IPS-NIHi7 (cell line): ENCODE results near the gene MTHFD1L.

Experiments
- DNase-seq: peaks from one replicate; pipeline ENCODE4 v3.0.0; 2012; ENCODE audit warnings: mixed read lengths; ENCODE audit errors: extremely low spot score

MTHFD1L gene

DNA sequence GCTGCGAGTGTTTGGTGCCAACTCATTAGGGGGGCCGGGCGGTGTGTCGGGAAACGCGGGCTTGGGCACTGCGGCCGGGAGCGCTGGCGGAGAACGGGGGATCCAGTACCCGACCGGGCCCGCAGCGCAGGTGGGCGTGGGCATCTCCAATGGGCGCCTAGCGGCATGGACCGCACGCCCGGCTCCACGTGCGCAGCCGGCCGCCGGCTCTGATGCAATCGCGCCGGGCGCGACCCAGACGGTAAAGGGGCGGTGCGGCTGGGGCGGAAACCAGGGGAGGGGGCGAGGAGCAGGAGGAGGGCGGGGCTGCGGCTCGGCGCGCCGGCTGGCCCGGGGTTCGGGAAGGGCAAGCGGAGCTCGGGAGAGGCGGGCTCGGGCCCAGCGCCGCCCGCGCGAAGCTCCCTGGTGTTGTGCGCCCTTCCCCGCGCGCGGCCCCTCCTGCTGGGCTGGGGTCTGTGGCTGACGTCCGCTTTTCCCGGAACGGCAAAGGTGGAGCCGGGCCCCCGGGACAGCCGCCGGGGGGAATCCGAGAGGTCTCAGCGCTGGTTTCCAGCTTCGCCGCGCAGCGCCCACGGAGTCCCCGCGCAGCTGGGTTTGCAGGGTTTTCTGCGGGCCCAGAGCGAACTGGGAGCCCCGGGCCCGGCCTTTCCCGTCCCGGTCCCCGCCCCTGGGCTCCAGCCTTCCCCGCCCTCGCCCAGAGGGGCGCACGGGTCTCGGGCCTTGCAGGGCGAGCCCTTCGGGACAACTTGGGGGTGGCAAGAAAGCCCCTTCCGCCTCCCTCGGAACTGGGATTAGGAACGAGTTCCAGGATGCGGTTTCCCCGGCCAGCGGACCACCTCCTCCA is 867 bp downstream of the MTHFD1L start:
- DNase-seq, result peak; percentile 96

DNA sequence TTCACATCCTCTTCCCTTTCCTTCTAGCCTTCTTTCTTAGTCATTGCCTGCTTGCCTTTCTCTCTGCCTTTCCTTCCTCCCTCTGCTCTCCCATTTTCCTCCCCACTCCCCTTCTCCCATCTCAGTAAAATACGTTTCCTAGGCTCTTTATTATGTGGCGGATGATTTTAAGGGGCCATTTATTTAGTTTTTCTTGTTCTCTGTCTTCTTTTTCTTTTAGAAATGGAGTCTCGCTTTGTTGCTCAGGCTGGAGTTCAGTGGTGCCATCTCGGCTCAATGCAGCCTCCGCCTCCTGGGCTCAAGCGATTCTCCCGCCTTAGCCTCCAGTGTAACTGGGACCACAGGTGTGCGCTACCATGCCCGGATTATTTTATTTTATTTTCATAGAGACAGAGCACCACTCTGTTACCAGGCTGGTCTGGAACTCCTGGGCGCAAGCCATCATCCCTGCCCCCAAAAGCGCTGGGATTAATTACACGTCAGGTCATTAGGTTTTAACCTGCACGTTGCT is 1.5 kb downstream of the MTHFD1L start:
- no peak for DNase-seq

DNA sequence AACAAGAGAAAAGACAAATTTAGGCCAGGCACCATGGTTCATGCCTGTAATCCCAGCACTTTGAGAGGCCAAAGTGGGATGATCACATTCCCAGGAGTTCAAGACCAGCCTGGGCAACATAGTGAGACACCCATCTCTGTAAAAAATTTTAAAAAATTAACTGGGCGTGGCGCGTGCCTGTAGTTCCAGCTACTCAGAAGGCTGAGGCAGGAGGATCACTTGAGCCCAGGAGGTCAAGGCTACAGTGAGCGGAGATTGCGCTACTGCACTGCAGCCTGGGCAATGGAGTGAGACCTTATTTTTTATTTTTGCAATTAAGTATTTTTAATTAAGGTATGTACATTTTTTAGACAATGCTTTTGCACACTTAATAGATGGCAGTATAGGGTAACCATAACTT is 3.3 kb downstream of the MTHFD1L start:
- no peak for DNase-seq

DNA sequence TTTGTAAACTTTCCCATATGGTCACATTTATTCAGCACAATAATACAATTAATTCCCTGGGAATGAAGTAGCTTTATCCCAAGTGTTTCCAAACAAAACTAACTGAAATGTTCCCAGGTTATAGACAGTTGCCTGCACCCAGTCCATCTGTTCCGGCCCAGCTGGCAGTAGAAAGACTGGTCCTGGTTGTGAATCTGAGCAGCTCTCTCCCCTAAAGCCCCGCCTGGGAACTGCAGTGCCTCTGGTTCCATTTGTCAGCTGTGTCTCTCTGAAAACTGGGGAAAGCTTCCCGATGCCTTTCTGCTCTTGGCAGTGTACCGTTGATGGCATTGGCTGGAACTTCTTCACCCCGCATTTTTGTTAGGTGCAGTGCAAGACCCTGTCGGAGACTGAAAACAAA is 8.7 kb downstream of the MTHFD1L start:
- DNase-seq, result no peak

DNA sequence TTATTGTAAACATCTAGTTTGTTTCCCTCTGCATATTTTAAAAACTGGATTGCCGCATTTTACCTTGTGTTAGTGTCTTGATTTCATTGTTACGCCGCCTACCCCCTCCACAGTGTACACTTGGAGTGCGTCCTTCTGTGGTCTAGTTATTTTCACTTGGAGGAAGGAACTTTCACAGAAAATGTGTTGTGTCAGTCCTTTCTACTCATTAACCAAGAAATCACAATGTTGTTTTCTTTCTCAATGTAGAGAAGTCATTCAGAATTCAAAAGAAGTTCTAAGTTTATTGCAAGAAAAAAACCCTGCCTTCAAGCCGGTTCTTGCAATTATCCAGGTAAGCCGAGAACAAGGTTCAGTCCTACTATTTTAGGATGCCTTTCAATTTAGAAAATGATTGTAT is 10.3 kb downstream of the MTHFD1L start:
- no peak for DNase-seq

DNA sequence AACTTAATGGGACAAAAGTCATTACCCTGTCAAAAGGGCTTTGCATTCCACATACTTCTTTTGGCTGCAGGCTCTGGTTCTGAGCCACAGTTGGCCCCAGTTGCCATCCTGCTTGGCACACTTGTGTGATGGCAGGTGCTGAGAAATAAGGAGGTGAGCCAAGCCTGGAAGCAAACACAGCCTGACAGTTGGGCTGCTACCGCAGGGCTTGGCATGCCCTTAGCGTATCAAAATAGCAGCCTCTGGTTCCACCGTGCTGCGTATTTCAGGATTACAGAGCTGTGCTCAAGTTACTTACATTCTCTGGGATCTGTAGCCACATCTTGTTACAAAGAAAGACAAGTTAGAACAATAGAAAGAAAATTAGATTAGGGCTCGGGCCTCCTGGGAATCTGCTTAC is 11.1 kb downstream of the MTHFD1L start:
- DNase-seq, result no peak

DNA sequence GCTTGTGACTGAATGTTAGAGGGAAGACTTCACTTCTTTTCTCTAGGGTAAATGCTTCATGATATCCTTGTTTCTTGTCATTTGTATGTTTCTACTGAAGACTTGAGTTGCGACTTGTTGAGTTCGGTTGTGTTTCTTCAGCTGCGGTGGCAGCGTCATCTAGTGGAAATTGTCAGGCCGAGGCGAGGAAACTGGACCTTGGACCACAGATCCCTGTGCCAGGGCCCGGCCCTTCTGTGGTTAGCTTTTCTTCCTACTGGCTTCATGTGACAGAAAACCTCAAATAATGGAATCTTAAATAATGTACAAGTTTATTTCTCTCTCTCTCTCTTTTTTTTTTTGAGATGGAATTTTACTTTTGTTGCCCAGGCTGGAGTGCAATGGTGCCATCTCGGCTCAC is 12.4 kb downstream of the MTHFD1L start:
- no peak for DNase-seq

DNA sequence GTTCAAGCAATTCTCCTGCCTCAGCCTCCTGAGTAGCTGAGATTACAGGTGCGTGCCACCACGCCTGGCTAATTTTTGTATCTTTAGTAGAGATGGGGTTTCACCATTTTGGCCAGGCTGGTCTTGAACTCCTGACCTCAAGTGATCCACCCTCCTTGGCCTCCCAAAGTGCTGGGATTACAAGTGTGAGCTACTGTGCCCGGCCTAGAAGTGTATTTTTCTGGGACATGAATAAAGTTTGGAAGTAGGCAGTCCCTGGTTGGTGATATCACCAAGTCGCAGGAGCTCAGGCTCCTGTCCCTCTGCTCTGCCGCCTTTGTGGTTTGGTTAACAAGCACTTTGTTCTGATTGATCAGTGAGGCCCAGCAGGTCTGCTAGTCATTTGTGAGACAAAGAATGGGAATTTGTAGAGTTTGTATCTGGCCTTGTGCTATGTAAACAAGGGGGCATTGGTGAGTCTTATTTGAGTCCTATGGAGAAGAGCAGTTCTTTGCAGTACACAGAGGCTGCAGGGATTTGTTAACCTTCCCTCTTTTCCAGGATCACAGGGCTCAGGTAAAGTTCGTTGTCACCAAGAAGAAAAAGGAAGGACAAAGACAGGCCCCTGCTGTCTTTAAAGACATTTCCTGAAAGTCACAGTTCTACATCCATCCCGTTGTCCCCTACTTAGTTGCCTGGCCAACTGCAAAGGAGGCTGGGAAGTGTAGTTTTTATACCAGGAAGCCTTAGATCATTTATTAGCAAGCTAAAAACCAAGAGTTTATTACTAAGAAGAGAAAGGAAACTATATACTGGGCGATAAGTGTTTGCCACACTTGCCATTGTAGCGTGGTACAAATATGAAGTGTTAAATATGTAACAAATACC is 13.1 kb downstream of the MTHFD1L start:
- DNase-seq, result peak; percentile 40

DNA sequence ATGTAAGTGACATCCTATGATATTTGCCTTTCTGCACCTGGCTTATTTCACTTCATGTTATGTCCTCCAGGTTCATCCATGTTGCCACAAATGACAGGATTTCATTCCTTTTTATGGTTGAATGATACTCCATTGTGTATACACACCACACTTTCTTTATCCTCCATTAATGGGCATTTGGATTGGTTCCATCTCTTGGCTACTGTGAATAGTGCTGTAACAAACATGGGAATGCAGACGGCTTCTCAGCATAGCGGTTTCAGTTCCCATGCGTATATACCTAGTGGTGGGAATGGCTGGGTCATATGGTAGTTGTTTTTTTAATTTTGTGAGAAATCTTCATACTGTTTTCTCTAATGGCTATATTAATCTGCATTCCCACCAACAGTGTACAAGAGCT is 14.8 kb downstream of the MTHFD1L start:
- no peak for DNase-seq

DNA sequence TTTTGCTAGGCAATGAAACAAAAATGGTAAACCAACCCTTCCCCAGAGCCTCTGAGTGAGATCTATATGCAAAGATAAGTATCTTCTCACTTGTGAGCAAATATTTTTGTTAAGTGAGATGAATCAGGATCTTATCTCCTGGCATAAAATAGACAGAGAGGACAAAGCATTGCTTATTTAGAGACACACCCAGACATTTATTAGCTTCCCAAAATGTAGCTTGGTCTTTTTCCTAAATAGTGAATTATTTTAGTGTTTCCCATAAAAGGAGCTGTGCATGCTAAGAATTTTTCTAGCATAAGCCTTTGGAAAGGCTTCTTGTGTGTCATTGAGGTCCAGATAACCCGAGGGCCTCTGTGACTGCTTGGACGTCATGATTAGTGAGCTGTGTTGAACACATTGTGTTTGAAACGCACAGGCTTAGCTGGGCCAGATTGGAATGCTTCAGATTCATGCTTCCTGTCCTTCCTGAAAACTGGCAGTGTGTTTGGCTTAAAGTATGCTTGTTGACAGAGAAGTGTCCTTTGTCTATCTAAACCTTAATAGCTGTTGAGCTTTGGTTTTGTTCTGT is 16.5 kb downstream of the MTHFD1L start:
- no peak for DNase-seq

DNA sequence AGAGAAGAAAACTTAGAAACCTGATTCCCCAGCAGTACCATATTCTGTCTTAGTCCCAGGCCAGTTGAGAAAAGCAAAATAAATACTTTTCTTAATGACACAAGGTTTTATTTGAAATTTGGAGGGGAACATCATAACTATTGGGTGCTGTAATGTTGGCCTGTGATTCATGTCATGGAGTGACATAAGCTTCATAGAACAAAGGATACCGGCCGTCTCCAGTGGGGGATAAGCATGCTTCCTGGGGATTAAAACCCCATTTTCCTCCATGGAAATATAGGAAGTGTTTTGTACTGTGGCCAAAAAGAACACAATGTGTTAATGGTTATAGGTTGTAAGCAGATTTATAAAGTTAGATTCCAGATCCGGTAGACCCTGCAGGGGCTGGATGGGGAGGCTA is 18.0 kb downstream of the MTHFD1L start:
- no peak for DNase-seq

DNA sequence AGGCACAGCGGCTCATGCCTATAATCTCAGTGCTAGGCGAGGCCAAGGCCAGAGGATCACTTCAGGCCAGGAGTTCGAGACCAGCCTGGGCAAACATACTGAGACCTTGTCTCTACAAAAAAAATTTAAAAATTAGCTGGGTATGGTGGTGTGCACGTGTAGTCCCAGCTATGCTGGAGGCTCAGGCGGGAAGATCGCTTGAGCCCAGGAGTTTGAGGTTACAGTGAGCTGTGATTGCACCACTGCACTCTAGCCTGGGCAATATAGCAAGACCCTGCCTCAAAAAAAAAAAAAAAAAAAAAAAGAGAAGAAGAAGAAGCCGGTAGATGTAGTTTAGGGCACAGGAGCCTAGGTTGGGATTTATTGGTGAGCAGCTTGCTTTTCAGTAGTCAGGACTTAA is 20.7 kb downstream of the MTHFD1L start:
- DNase-seq, result no peak

DNA sequence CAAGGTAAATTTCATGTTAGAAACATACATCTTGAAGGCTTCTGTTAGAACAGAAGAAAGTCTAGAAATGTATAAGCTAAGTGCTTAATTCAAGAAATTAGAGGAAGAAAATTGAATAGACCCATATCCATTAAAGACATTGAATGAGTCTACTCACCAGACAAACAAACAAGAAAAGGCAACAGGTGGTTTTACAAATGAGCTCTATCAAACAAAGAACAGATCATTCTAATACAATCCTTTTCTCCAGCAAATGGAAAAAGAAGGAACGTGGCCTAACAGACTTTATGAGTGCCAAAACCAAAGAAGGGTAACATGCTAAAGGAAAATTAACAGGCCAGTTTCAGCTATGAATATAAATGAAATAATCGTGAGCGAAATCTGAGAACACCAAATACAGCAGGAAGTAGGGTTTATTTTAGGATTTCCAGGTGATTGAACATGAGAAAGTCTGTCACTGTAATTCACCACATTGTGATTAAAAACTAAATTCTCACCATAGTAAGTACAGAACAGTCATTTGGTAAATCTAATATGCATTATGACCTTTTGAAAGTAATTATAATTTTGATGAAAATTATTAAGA is 22.6 kb downstream of the MTHFD1L start:
- DNase-seq, result no peak

DNA sequence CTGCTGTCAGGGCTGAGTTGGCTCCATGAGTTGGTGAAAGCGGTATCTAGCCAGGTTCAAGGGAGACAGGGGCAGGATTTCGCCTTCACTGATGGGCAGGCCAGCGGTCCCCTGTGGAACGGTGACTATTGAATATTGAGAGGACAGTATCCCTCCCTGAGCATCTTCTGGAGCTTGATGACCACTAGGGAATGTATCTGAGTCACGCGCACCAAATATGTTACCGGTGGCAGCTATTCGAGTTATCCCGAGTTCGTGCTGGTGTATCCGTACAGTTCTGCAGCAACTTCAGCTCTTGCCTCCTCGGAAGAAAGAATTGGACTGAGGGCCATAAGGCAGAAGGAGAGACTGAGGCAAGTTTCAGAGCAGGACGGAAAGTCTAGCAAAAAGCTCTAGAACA is 24.8 kb downstream of the MTHFD1L start:
- no peak for DNase-seq

DNA sequence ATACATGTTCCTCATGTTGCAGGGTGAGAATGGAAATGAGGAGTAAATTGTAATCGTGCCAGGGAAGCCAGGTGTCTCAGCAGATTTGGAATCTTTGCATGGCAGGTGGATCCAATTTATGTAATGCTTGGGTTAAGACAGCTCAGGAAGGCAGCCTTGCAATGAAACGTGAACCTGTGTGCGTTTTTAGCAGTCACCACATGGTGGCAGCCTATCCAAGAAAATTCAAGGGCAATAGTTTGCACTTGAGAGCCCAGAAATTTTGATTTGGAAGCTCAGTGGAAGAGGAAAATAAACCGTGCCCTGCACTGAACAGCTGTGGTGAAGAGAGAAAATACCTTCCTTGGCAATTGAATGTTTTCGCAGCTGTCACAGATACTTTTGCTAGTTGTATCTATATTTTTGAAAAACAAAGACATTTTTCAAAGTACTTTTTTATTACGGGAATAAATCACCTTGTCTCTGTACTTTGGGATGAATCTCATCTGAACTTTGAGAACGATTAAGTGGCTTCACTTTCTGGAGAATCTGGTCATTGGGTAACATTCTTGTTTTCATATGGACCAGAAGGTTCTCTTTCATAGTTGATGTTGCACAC is 26.5 kb downstream of the MTHFD1L start:
- DNase-seq, result peak; percentile 59

DNA sequence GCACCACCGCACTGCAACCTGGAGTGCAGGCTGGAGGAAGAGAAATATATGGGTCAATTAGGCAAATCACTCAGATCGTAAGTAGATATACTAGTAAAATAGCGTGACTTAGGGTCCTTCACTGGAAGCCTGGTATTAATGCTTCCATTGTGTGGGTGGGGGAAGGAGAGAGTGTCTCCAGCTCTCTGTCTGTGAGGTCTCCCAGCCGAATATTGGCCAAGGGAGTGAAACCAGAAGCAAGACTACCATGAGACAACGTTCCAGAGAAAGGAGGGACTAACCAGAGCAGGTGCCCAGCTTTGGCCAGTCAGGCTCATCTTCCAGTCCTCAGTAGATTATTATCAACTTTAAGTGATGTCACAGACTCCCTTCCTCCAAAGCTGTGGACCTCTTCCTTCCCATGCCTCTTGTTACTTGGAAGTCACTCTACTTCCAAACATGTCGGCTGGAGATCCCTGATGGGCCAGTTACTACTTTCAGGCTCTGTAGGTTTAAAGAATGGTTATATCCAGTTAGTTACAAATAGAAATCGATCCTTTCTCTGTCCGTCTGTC is 28.8 kb downstream of the MTHFD1L start:
- no peak for DNase-seq

DNA sequence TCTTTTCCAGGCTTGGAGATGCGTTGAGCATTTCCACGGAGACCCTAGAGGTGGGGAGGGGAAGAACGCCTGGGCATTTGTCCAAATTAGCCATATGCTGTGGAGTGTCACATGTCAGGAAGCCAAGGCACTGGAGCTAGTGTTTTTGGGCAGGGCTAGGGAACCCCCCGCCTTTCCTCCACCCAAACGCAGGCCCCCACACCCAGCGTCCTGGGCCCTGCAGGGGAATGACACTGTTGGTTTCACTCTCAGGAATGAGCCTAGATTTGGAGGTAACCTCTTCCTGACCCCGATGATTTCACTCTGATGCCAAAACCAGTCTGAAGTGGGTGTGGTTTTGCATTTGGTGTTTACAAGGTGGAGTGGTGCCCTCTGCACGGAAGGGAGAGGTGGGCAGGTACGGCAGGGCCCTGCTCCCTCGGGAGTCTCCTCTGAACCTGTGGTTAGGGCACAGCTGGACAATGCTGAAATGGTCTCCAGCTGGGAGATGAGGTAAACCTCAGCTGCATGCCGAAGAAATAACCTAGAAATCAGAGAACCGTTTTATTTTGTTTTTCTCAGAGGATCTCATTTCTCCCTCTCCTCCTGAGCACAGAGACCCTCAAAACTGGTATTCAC is 29.5 kb downstream of the MTHFD1L start:
- no peak for DNase-seq

DNA sequence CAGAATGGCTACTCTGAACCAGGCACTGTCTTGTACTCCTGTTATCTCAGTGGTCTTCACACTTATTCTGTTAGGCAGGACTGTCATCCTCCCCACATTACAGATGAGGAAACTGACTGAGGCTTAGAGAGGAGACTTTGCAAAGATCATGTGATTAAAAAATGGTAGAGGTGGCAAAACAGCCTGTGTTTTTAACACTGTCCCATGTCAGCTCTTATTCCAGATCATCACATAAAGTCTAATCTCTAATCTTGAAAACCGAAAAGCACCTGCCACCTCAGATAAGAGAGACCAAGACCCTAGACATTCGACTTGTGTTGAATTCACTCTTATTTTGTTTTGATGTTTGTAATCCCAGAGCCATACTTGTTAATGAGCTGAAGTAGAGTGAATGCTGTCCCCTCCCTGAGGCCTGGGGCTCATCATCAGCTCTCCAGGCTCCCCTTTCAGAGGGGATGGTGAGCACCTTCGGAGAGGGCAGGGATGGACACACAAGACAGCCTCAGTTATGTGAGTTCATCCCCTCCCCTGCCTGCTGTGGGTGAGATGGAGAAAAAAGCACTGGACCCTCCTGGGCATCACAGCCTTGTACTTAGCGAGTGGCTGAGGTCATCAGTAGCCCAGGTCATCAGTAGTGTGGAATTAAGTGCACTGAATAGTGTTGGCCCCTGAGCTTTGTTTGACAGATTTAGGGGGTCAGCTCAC is 30.6 kb downstream of the MTHFD1L start:
- DNase-seq, result no peak

DNA sequence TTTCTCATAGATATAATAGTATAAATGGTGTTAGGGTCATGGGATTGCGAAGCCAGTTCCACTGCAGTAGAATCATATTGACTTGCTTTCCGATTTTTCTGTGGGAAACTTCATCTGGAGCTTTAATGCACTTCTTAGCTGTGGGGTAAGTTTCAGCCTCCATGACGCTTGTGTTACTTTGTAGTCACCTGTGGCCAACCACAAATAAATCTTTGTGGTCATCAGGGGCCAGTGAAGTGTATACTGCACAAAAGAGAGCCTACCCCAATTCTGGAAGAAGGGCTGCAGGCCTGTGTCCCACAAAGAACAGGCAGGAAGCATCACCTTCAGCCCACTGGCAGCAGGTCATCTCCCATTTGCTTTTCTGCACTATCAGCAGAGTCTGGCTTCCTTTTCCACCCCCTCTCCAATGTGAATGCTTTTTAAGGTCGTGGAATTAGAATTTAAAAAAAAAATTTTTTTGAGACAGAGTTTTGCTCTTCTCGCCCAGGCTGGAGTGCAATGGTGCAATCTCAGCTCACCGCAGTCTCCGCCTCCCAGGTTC is 32.0 kb downstream of the MTHFD1L start:
- no peak for DNase-seq
